Stimulated activated CD4-positive, alpha-beta T cell treated with anti-CD3 and anti-CD28 coated beads, Interleukin-15, amount 100 ng/mL, for 48 hours (primary cell): ENCODE data around the gene STRA8.

Source experiments
- DNase-seq, 2 donors: peaks; one replicate each; pipeline ENCODE4 v3.0.0-alpha.2; 2020; ENCODE audit warnings: low read depth in 2 of 2

Gene STRA8

GRCh38 chr7:135269921-135270320 lies 36.3 kb downstream of the STRA8 start:
- no peak for DNase-seq

- no peak for DNase-seq
These were observed 37.1 kb downstream of the STRA8 start for GRCh38 chr7:135270577-135271254.

GRCh38 chr7:135271255-135271615 lies 37.6 kb downstream of the STRA8 start:
- DNase-seq, result no peak

- DNase-seq, result no peak
These were observed 38.7 kb downstream of the STRA8 start for GRCh38 chr7:135272303-135272702.

GRCh38 chr7:135273581-135273980 lies 39.9 kb downstream of the STRA8 start:
- DNase-seq, result no peak

GRCh38 chr7:135274495-135275268 lies 41.0 kb downstream of the STRA8 start:
- peak; percentile 55 to 71 for DNase-seq

- no peak for DNase-seq
These were observed 42.4 kb downstream of the STRA8 start for GRCh38 chr7:135275971-135276580.

GRCh38 chr7:135277161-135277560 lies 43.5 kb downstream of the STRA8 start:
- no peak for DNase-seq

GRCh38 chr7:135281363-135281949 lies 47.8 kb downstream of the STRA8 start:
- DNase-seq, result peak; percentile 64 to 74

- DNase-seq, result no peak
These were observed 49.1 kb downstream of the STRA8 start for GRCh38 chr7:135282561-135283254.

GRCh38 chr7:135283959-135284638 lies 50.5 kb downstream of the STRA8 start:
- DNase-seq, result no peak

- DNase-seq, result no peak
These were observed 52.1 kb downstream of the STRA8 start for GRCh38 chr7:135285547-135286233.

- DNase-seq, result no peak
These were observed 53.2 kb downstream of the STRA8 start for GRCh38 chr7:135286876-135287275.

GRCh38 chr7:135290594-135290993 lies 57.0 kb downstream of the STRA8 start:
- no peak for DNase-seq

- DNase-seq, result no peak
These were observed 58.2 kb downstream of the STRA8 start for GRCh38 chr7:135291809-135292253.

GRCh38 chr7:135299235-135299634 lies 65.6 kb downstream of the STRA8 start:
- no peak for DNase-seq

GRCh38 chr7:135300913-135301765 lies 67.5 kb downstream of the STRA8 start:
- no peak for DNase-seq
